Stimulated activated CD8-positive, alpha-beta memory T cell treated with anti-CD3 and anti-CD28 coated beads, Interleukin-7, amount 100 ng/mL, for 4 hours (primary cell): ENCODE data around the gene ARL5C.

Experiments
- DNase-seq, 2 donors: peaks; one replicate each; pipeline ENCODE4 v3.0.0-alpha.2; 2020; ENCODE audit warnings: low read depth in 2 of 2

Gene ARL5C

GRCh38 chr17:39107973-39108372 is 58.0 kb downstream of the ARL5C start:
- DNase-seq, result no peak

GRCh38 chr17:39107155-39107554 is 58.8 kb downstream of the ARL5C start:
- DNase-seq, result no peak
